CD14-positive monocyte (primary cell): Measurements from ENCODE around the gene SFPQ. TPM values are rescaled to one million over a fixed set of nuclear protein-coding genes. Genes with fewer than 3 reads are reported as not detected.
"Not testable (repeated sequence)": the region's sequence is repeated elsewhere in the genome, so short reads cannot be mapped to it uniquely, and the experiment has no call there.

ENCODE experiments used
- DNase-seq, 3 donors: peaks; one replicate each; pipeline ENCODE4 v3.0.0-alpha.2; 2011 to 2022
- H2AFZ ChIP-seq: 2 replicates; pipeline ENCODE4 v1.6.0; 2012; ENCODE audit warnings: mild to moderate bottlenecking, low read depth, low read length, inconsistent platforms; ENCODE audit not compliant: insufficient read depth, poor library complexity, severe bottlenecking
- H3K27ac ChIP-seq, 2 donors: 1 replicate in 1 of 2; 2 replicates in 1 of 2; pipeline ENCODE4 v1.5.1; 2012 to 2013; ENCODE audit warnings: low read length in 2 of 2, control low read depth in 1 of 2, inconsistent platforms in 1 of 2, low read depth in 1 of 2, mild to moderate bottlenecking in 1 of 2
- H3K27me3 ChIP-seq, 2 donors: one replicate each; pipeline versions ENCODE4 v1.6.0 to v1.6.1; 2011 to 2013; ENCODE audit warnings: low read length in 2 of 2; ENCODE audit not compliant: control insufficient read depth in 2 of 2, insufficient read depth in 2 of 2
- H3K36me3 ChIP-seq, 2 donors: replicated peaks in 1 of 2; 1 replicate in 1 of 2; 2 replicates in 1 of 2; pipeline versions ENCODE4 v1.5.1 to v1.6.1; 2012 to 2013; ENCODE audit warnings: low read length in 2 of 2, control low read depth in 1 of 2, inconsistent platforms in 1 of 2, mild to moderate bottlenecking in 1 of 2; ENCODE audit not compliant: insufficient read depth in 2 of 2, control insufficient read depth in 1 of 2
- H3K4me1 ChIP-seq, 2 donors: 1 replicate in 1 of 2; 2 replicates in 1 of 2; pipeline versions ENCODE4 v1.5.1 to v1.6.1; 2012 to 2013; ENCODE audit warnings: low read length in 2 of 2, control low read depth in 1 of 2, inconsistent platforms in 1 of 2, mild to moderate bottlenecking in 1 of 2, moderate library complexity in 1 of 2; ENCODE audit not compliant: insufficient read depth in 2 of 2, control insufficient read depth in 1 of 2
- H3K4me2 ChIP-seq: replicated peaks from 2 replicates; pipeline ENCODE3; 2012; ENCODE audit warnings: low read length, moderate library complexity, mild to moderate bottlenecking; ENCODE audit not compliant: poor library complexity, severe bottlenecking; ENCODE audit errors: extremely low read depth
- H3K4me3 ChIP-seq, 3 experiments: fragments of 200-600 bp in 1 of 3; sonication (generic) in 1 of 3; replicated peaks in 1 of 3; 1 replicate in 2 of 3; 2 replicates in 1 of 3; pipeline ENCODE4 v1.5.1; 2011 to 2013; ENCODE audit warnings: low read length in 3 of 3, mild to moderate bottlenecking in 3 of 3, control low read depth in 2 of 3, low read depth in 2 of 3, inconsistent platforms in 1 of 3, moderate library complexity in 1 of 3
- H3K79me2 ChIP-seq: 2 replicates; pipeline ENCODE4 v1.6.0; 2012; ENCODE audit warnings: mild to moderate bottlenecking, control low read depth, inconsistent platforms, low read length, moderate library complexity; ENCODE audit not compliant: insufficient read depth
- H3K9ac ChIP-seq: 2 replicates; pipeline ENCODE4 v1.6.0; 2017; ENCODE audit warnings: low read length, mild to moderate bottlenecking; ENCODE audit not compliant: insufficient read depth, poor library complexity, severe bottlenecking
- H3K9me3 ChIP-seq, 2 donors: replicated peaks in 1 of 2; 1 replicate in 1 of 2; 2 replicates in 1 of 2; pipeline versions ENCODE4 v1.5.1 to v1.6.1; 2012 to 2013; ENCODE audit warnings: low read length in 2 of 2, control low read depth in 1 of 2; ENCODE audit not compliant: control insufficient read depth in 1 of 2, insufficient read depth in 1 of 2
- H4K20me1 ChIP-seq: 2 replicates; pipeline ENCODE4 v1.6.0; 2012; ENCODE audit warnings: mild to moderate bottlenecking, low read length, control low read depth, moderate library complexity; ENCODE audit not compliant: insufficient read depth
- H3K27ac Mint-ChIP-seq, 7 donors: one replicate each; pipeline ENCODE4 v1.8.0; 2020; ENCODE audit warnings: mild to moderate bottlenecking in 7 of 7, mixed read lengths in 7 of 7, moderate library complexity in 6 of 7, inconsistent platforms in 2 of 7
- H3K27me3 Mint-ChIP-seq, 3 donors: one replicate each; pipeline ENCODE4 v1.8.0; 2021 to 2022; ENCODE audit warnings: low read depth in 3 of 3, mild to moderate bottlenecking in 3 of 3, mixed read lengths in 3 of 3, moderate library complexity in 3 of 3, inconsistent platforms in 1 of 3
- H3K36me3 Mint-ChIP-seq, 2 donors: one replicate each; pipeline ENCODE4 v1.8.0; 2020; ENCODE audit warnings: mixed read lengths in 2 of 2, inconsistent platforms in 1 of 2, mild to moderate bottlenecking in 1 of 2
- H3K4me1 Mint-ChIP-seq: one replicate; pipeline ENCODE4 v1.8.0; 2020; ENCODE audit warnings: mild to moderate bottlenecking, mixed read lengths
- H3K4me3 Mint-ChIP-seq, 2 donors: one replicate each; pipeline ENCODE4 v1.8.0; 2020; ENCODE audit warnings: mild to moderate bottlenecking in 2 of 2, mixed read lengths in 2 of 2, moderate library complexity in 1 of 2
- H3K9me3 Mint-ChIP-seq, 7 donors: one replicate each; pipeline ENCODE4 v1.8.0; 2020 to 2022; ENCODE audit warnings: mixed read lengths in 7 of 7, mild to moderate bottlenecking in 6 of 7, moderate library complexity in 6 of 7, inconsistent platforms in 2 of 7
- CTCF ChIP-seq: fragments of 200-600 bp; IDR thresholded peaks from one replicate; pipeline ENCODE4 v1.8.0; 2022; ENCODE audit warnings: antibody characterized with exemption, mild to moderate bottlenecking
- WGBS: methylation state at CpG from one replicate; pipeline ENCODE4 v1.1.5; 2013; ENCODE audit warnings: missing lambda C conversion rate; ENCODE audit not compliant: insufficient coverage; 5-methylcytosine and 5-hydroxymethylcytosine counted together
- intact Hi-C, 2 donors: fragments of 100-400 bp; cut with micrococcal nuclease; formaldehyde crosslinking; loops; one replicate each; pipeline versions ENCODE4 v1.15.0 to v1.15.1; 2023
- polyA plus RNA-seq, 3 donors: library from polyadenylated mRNA; depleted of rRNA in 1 of 3; unstranded in 2 of 3; stranded (reverse) in 1 of 3; fragments of 300-500 nt in 2 of 3; fragments of >200 nt in 1 of 3; fragmentation: Illumina TruSeq in 2 of 3; gene quantifications; 1 replicate in 2 of 3; 2 replicates in 1 of 3; pipeline ENCODE4 v1.2.3, GENCODE V29; 2012 to 2021

The SFPQ gene
- polyA plus RNA-seq, 3 donors = 80.8 to 220 (median 89.2) TPM

- Histone ChIP-seq H3K27ac (no peak overlapping the region), H3K36me3 (no peaks in the 10 kb centered on the region), H3K4me1 (peaks cover 7 to 10% of the 10 kb centered on the region in 2 donors), H3K9ac (no peak overlapping the region), H3K79me2 (no peaks in the 10 kb centered on the region), H3K4me3 (no peak overlapping the region), H2AFZ (no peak overlapping the region), H4K20me1 (no peaks in the 10 kb centered on the region), H3K9me3 (peaks cover 7 to 21% of the 10 kb centered on the region in 2 donors), H3K27me3 (no peaks in the 10 kb centered on the region), H3K4me2 (no peak overlapping the region)
- Mint-ChIP-seq H3K27me3 (peaks cover 0 to 6% (median 2%) of the 10 kb centered on the region in 3 donors), H3K27ac (no peak overlapping the region), H3K9me3 (peaks cover 9 to 36% (median 24%) of the 10 kb centered on the region in 7 donors), H3K36me3 (no peaks in the 10 kb centered on the region), H3K4me1 (peaks cover 9% of the 10 kb centered on the region), H3K4me3 (no peak overlapping the region)
- no peak for TF ChIP-seq CTCF
- intact Hi-C loops = no loop called here
- DNase-seq = no peak
- 93% methylated on average over 2 of the region's 3 CpGs for WGBS
Measured at GRCh38 chr1:35164893-35165292, 28.1 kb downstream of the SFPQ start.

- Histone ChIP-seq H2AFZ (no peak overlapping the region), H3K27me3 (no peaks in the 10 kb centered on the region), H3K27ac (no peak overlapping the region), H3K9me3 (no peaks in the 10 kb centered on the region), H3K4me2 (no peak overlapping the region), H3K9ac (no peak overlapping the region), H3K4me1 (no peaks in the 10 kb centered on the region), H4K20me1 (no peaks in the 10 kb centered on the region), H3K36me3 (no peaks in the 10 kb centered on the region), H3K79me2 (no peaks in the 10 kb centered on the region), H3K4me3 (no peak overlapping the region)
- TF ChIP-seq CTCF = no peak
- no peak overlapping the region for H3K4me3 Mint-ChIP-seq
- H3K9me3 Mint-ChIP-seq = peaks cover 0 to 5% (median 0%) of the 10 kb centered on the region in 7 donors
- WGBS = 100% methylated on average over 2 of the region's 5 CpGs
- H3K4me1 Mint-ChIP-seq = no peaks in the 10 kb centered on the region
- H3K27ac Mint-ChIP-seq = no peak overlapping the region
- DNase-seq = no peak
- intact Hi-C loops = no loop called here
- H3K36me3 Mint-ChIP-seq = no peaks in the 10 kb centered on the region
- H3K27me3 Mint-ChIP-seq = peaks cover 0 to 6% (median 5%) of the 10 kb centered on the region in 3 donors
Measured at GRCh38 chr1:35151220-35151619, 41.7 kb downstream of the SFPQ start.

- H3K79me2 ChIP-seq, H2AFZ ChIP-seq, H3K27me3 Mint-ChIP-seq, H3K9ac ChIP-seq, H3K27ac Mint-ChIP-seq, H3K4me1 Mint-ChIP-seq, DNase-seq, intact Hi-C loops, H3K9me3 ChIP-seq, H3K27ac ChIP-seq, H3K36me3 ChIP-seq, H3K4me1 ChIP-seq, H3K4me2 ChIP-seq, H3K9me3 Mint-ChIP-seq, H3K4me3 Mint-ChIP-seq, H3K4me3 ChIP-seq, H4K20me1 ChIP-seq, H3K27me3 ChIP-seq, H3K36me3 Mint-ChIP-seq: not testable (repeated sequence)
- WGBS = 95% methylated on average over 11 of the region's 13 CpGs
Measured at GRCh38 chr1:35145892-35146549, 46.9 kb downstream of the SFPQ start.
